ENCODE data around the gene STX19.
"Not testable (repeated sequence)": the region's sequence is repeated elsewhere in the genome, so short reads cannot be mapped to it uniquely, and the experiment has no call there.

The STX19 gene
- 0 reads per million in 4 donors for total RNA-seq

- DNase-seq, result no peak
Measured at GRCh38 chr3:94028093-94028837, at the start of gene STX19. STX19 (minus strand) TSS chr3:94028597; CDS start chr3:94015269, 13,328 bp downstream.

- no peak for DNase-seq
Measured at GRCh38 chr3:94076055-94076454, 47.7 kb upstream of the STX19 start.

GRCh38 chr3:94071713-94072284 lies 43.4 kb upstream of the STX19 start:
- peak in 1 of 5 donors; percentile 45 for DNase-seq

GRCh38 chr3:94070341-94070911 lies 42.0 kb upstream of the STX19 start:
- peak in 1 of 5 donors; percentile 10 for DNase-seq

- DNase-seq, result peak in 1 of 5 donors; percentile 4
Measured at GRCh38 chr3:94069194-94069813, 40.9 kb upstream of the STX19 start.

- DNase-seq, result no peak
Measured at GRCh38 chr3:94066506-94067500, 38.4 kb upstream of the STX19 start.

GRCh38 chr3:94065819-94066480 lies 37.6 kb upstream of the STX19 start:
- DNase-seq, result no peak

GRCh38 chr3:94065122-94065521 lies 36.7 kb upstream of the STX19 start:
- no peak for DNase-seq

- DNase-seq, result no peak
Measured at GRCh38 chr3:94064243-94064860, 36.0 kb upstream of the STX19 start.

- no peak for DNase-seq
Measured at GRCh38 chr3:94063496-94064119, 35.2 kb upstream of the STX19 start.

- DNase-seq, result peak; percentile 66 to 93 (median 77)
Measured at GRCh38 chr3:94062513-94063404, 34.4 kb upstream of the STX19 start, which contains the start of the genes DHFR2 and NSUN3. DHFR2 (minus strand) TSS chr3:94062916; CDS start chr3:94061511, 1,405 bp downstream. NSUN3 (plus strand) TSS chr3:94063061; CDS start chr3:94063127, 66 bp downstream.

- DNase-seq, result no peak
Measured at GRCh38 chr3:94061297-94061696, 32.9 kb upstream of the STX19 start.

GRCh38 chr3:94050546-94050945 lies 22.1 kb upstream of the STX19 start:
- no peak for DNase-seq

- no peak for DNase-seq
Measured at GRCh38 chr3:94049267-94049666, 20.9 kb upstream of the STX19 start.

GRCh38 chr3:94046533-94046932 lies 18.1 kb upstream of the STX19 start:
- no peak for DNase-seq

GRCh38 chr3:94044100-94044936 lies 15.9 kb upstream of the STX19 start:
- not testable (repeated sequence) for DNase-seq

- DNase-seq, result no peak
Measured at GRCh38 chr3:94043285-94043684, 14.9 kb upstream of the STX19 start.

- DNase-seq, result no peak
Measured at GRCh38 chr3:94036909-94037507, 8.6 kb upstream of the STX19 start.
